T-helper 1 cell treated with Interleukin-12 subunit alpha and Interleukin-12 subunit beta and Interleukin-4 antibody, amounts not matched to agents 30 μg/mL and 1 μg/mL, for 36 hours (primary cell): Measurements from ENCODE around the gene FSTL5.

Source experiments
- H3K27ac Mint-ChIP-seq: one replicate; pipeline ENCODE4 v1.8.0; 2021; ENCODE audit warnings: mild to moderate bottlenecking, mixed read lengths
- H3K27me3 Mint-ChIP-seq: one replicate; pipeline ENCODE4 v1.8.0; 2021; ENCODE audit warnings: low read depth, mixed read lengths
- H3K36me3 Mint-ChIP-seq: one replicate; pipeline ENCODE4 v1.8.0; 2021; ENCODE audit warnings: low read depth, mixed read lengths
- H3K4me1 Mint-ChIP-seq: one replicate; pipeline ENCODE4 v1.8.0; 2021; ENCODE audit warnings: low read depth, mixed read lengths
- H3K4me3 Mint-ChIP-seq: one replicate; pipeline ENCODE4 v1.8.0; 2021; ENCODE audit warnings: mild to moderate bottlenecking, moderate library complexity, mixed read lengths
- H3K9me3 Mint-ChIP-seq: one replicate; pipeline ENCODE4 v1.8.0; 2021; ENCODE audit warnings: mixed read lengths

Gene FSTL5

DNA sequence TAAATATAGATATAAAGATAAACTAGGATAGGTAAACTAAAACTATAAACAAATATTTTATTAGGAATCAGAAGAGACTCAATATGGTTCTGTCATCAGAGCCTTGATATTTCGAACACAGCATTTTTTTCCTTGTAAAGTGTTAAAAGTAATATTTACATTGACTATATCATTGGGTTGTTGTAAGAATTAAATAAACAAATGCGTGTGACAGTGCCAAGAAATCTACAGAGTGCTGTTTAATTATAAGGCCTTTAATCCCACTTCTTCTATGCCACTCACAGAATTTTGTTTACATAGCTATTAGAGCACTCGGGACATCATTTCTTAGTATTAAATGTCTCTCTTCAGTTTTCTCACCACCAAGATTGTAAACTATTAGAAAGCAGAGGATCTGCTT, 807.4 kb downstream of the FSTL5 start:
- no peaks in the 10 kb centered on the region for H3K9me3 Mint-ChIP-seq
- H3K4me3 Mint-ChIP-seq: no peak overlapping the region
- no peaks in the 10 kb centered on the region for H3K36me3 Mint-ChIP-seq
- H3K27me3 Mint-ChIP-seq: no peaks in the 10 kb centered on the region
- H3K4me1 Mint-ChIP-seq: no peaks in the 10 kb centered on the region
- no peak overlapping the region for H3K27ac Mint-ChIP-seq

DNA sequence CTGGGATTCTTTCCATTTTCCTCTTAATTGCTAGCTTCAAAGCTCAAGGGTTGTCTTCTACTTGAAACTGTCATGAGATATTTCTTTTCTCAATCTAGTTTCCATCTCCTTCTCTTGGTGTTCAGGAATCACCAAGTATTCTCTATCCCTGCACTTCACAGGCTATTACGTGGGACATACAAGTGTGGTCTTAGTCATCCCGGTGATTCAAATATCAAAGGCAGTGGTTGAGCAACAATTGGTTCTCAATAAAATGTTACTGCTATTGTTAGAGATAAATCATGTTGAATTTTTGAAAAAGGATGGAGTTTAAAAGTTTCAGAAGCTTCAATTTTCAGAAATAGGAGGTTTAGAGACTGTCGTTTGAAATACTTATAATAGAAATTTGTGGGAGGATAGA, 812.9 kb downstream of the FSTL5 start:
- H3K4me1 Mint-ChIP-seq: no peaks in the 10 kb centered on the region
- no peak overlapping the region for H3K27ac Mint-ChIP-seq
- H3K27me3 Mint-ChIP-seq: no peaks in the 10 kb centered on the region
- H3K9me3 Mint-ChIP-seq: peaks cover 4% of the 10 kb centered on the region
- no peak overlapping the region for H3K4me3 Mint-ChIP-seq
- H3K36me3 Mint-ChIP-seq: no peaks in the 10 kb centered on the region

DNA sequence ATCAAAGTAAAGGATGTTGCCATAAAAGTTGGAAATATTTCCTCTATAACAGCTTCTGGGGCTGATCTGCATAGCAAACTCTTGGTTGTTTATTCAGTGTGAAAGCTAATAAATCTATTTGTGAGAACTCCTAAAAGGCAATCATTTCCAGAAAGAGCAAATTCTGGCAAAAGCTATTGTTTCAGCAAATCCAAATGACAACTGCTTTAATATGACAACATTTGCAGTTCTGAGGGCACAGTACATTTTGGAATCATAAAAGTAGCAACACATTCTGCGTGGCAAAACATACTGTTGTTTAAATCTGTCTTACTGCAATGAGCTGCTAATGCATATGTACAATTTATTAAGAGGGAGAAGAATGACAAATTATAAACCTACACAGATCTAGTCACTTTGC, 818.1 kb downstream of the FSTL5 start:
- no peaks in the 10 kb centered on the region for H3K27me3 Mint-ChIP-seq
- no peak overlapping the region for H3K27ac Mint-ChIP-seq
- H3K9me3 Mint-ChIP-seq: peaks cover 4% of the 10 kb centered on the region
- H3K4me3 Mint-ChIP-seq: no peak overlapping the region
- no peaks in the 10 kb centered on the region for H3K4me1 Mint-ChIP-seq
- no peaks in the 10 kb centered on the region for H3K36me3 Mint-ChIP-seq

DNA sequence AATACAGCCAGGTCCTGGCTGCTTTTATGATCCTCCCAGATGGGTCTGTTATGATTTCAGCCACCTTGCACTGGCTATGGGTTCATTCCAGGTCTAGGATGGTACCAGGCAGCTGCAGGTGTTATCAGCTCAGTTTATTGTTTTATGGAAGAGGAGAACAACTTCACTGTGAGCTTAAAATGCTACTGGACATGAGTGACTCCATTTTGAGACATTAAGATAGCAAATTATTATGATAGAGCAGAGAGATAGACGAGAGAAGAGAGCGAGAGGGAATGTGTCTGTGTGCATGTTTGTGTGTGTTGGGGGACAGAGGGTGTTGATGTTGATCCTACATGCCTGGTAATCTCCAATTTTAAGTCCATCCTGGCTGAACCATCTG, 820.2 kb downstream of the FSTL5 start:
- no peak overlapping the region for H3K4me3 Mint-ChIP-seq
- H3K36me3 Mint-ChIP-seq: no peaks in the 10 kb centered on the region

GRCh38 chr4:161342881-161343568, 820.8 kb downstream of the FSTL5 start:
- Mint-ChIP-seq H3K27me3 (no peaks in the 10 kb centered on the region), H3K4me1 (no peaks in the 10 kb centered on the region), H3K9me3 (peaks cover 3% of the 10 kb centered on the region), H3K36me3 (no peaks in the 10 kb centered on the region), H3K4me3 (no peak overlapping the region), H3K27ac (no peak overlapping the region)

More for the DNA sequence above, 820.2 kb downstream of the FSTL5 start:
- no peaks in the 10 kb centered on the region for H3K27me3 Mint-ChIP-seq
- peaks cover 3% of the 10 kb centered on the region for H3K9me3 Mint-ChIP-seq
- no peaks in the 10 kb centered on the region for H3K4me1 Mint-ChIP-seq
- H3K27ac Mint-ChIP-seq: no peak overlapping the region

DNA sequence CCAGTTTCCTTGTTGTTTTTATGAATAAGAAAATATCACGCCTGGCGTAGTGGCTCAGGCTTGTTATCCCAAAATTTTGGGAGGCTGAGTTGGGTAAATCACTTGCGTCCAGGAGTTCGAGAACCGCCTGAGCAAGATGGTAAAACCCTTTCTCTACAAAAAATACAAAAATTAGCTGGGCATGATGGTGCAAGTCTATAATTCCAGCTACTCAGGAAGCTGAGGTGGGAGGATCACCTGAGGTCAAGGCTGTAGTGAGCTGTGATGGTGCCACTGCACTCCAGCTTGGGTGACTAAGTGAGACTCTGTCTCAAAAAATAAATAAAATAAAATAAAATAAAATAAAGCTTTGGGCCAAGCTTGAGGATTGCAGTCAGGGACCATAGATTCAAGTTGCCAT, 827.2 kb downstream of the FSTL5 start:
- Mint-ChIP-seq H3K4me3 (no peak overlapping the region), H3K4me1 (no peaks in the 10 kb centered on the region), H3K27ac (no peak overlapping the region), H3K27me3 (no peaks in the 10 kb centered on the region), H3K36me3 (no peaks in the 10 kb centered on the region), H3K9me3 (peaks cover 2% of the 10 kb centered on the region)

DNA sequence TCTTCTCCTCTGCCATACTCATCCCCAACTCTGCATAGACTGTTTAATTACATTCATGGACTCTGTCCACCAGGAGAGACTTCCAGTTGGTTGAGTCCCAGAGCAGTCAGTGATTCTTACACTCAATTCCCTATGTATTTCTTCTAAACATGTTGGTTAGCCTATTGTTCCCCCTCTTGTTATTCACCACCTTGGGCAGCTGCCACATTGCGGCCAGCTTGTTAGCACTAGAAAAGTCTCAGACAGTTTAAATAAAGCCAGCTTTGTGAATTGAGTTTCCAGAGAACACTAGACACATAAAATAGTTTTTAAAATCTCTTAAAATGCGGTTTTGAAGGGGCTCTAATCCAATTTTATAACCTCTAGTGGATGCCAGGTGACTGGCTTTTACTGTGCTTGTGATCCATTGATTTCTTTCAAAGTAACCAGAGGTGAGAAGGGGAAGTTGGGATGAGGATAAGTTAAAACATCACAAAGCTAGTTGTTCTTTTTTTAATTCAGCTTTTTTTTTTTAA, 827.7 kb downstream of the FSTL5 start:
- H3K4me3 Mint-ChIP-seq: no peak overlapping the region
- H3K27ac Mint-ChIP-seq: no peak overlapping the region
- H3K4me1 Mint-ChIP-seq: no peaks in the 10 kb centered on the region
- H3K36me3 Mint-ChIP-seq: no peaks in the 10 kb centered on the region
- peaks cover 4% of the 10 kb centered on the region for H3K9me3 Mint-ChIP-seq
- no peaks in the 10 kb centered on the region for H3K27me3 Mint-ChIP-seq
